ENCODE results near the gene MAD1L1.

MAD1L1 gene

DNA sequence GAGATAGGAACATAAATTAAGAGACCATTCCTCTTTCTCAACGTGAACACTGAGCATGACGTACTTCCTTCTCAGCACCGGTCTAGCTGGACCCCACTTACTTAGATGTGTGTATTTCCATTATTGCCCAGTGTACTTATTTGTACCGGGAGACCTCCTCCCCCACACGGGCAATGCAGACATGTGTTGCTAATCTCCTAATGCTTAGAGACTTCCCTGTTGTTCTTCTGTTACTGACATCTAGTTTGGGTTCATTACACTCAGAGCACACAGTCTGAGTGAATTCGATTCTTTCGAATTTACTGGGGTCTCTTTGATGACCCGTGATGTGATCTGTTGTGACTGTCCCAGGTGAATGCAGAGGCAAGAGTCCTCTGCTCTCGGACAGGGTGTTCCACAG lies 260.0 kb downstream of the MAD1L1 start (continued):
- TF ChIP-seq, protein P1, sequence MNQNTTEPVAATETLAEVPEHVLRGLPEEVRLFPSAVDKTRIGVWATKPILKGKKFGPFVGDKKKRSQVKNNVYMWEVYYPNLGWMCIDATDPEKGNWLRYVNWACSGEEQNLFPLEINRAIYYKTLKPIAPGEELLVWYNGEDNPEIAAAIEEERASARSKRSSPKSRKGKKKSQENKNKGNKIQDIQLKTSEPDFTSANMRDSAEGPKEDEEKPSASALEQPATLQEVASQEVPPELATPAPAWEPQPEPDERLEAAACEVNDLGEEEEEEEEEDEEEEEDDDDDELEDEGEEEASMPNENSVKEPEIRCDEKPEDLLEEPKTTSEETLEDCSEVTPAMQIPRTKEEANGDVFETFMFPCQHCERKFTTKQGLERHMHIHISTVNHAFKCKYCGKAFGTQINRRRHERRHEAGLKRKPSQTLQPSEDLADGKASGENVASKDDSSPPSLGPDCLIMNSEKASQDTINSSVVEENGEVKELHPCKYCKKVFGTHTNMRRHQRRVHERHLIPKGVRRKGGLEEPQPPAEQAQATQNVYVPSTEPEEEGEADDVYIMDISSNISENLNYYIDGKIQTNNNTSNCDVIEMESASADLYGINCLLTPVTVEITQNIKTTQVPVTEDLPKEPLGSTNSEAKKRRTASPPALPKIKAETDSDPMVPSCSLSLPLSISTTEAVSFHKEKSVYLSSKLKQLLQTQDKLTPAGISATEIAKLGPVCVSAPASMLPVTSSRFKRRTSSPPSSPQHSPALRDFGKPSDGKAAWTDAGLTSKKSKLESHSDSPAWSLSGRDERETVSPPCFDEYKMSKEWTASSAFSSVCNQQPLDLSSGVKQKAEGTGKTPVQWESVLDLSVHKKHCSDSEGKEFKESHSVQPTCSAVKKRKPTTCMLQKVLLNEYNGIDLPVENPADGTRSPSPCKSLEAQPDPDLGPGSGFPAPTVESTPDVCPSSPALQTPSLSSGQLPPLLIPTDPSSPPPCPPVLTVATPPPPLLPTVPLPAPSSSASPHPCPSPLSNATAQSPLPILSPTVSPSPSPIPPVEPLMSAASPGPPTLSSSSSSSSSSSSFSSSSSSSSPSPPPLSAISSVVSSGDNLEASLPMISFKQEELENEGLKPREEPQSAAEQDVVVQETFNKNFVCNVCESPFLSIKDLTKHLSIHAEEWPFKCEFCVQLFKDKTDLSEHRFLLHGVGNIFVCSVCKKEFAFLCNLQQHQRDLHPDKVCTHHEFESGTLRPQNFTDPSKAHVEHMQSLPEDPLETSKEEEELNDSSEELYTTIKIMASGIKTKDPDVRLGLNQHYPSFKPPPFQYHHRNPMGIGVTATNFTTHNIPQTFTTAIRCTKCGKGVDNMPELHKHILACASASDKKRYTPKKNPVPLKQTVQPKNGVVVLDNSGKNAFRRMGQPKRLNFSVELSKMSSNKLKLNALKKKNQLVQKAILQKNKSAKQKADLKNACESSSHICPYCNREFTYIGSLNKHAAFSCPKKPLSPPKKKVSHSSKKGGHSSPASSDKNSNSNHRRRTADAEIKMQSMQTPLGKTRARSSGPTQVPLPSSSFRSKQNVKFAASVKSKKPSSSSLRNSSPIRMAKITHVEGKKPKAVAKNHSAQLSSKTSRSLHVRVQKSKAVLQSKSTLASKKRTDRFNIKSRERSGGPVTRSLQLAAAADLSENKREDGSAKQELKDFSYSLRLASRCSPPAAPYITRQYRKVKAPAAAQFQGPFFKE (tag by site-specific recombination; IDR thresholded peaks at IDR 0.05; ENCODE audit: borderline replicate concordance) = no peak
- TF ChIP-seq WT1 (tag by site-specific recombination; IDR thresholded peaks at IDR 0.05) = no peak
- no peak for TF ChIP-seq ZNF274 (IDR thresholded peaks at IDR 0.05; ENCODE audit: low read length)
- TF ChIP-seq ZNF274 (tag by site-specific recombination; IDR thresholded peaks at IDR 0.05; ENCODE audit: borderline replicate concordance) = no peak
- TF ChIP-seq GLIS1 (tag by site-specific recombination; IDR thresholded peaks at IDR 0.05) = no peak

DNA sequence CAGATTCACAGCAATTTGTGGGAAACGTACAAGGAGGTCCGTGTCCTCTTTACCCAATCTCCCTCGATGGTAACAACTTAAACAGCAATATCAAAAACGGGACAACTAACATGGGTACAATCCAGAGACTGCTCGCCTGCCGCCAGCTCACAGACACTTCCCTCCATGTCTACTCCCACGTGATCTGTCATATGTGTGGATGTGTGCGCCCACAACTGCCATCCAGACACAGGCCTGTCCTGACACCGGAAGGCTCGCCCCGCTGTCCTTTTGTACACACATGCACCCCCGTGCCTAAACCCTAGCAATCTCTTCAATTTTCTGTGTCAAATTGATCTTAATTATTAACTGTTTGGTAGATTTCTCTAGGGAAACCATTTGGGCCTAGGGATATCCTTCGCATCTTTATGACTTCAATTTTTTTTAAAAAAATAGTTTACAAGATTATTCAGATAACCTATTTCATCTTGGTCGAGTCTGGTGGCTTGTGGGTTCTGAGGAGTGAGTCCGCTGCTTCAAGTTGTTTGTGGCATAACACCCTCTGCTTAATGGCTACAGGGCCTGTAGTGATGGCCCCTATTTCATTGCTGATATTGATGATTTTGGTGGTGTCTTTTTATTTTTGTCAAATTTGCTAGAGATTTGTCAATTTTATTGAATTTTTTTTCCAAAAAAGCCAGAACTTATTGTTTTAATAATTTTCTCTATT lies 260.6 kb downstream of the MAD1L1 start:
- no peaks in the 10 kb centered on the region for H3K4me1 ChIP-seq (ENCODE audit: control insufficient read depth, insufficient read depth, low read length)
- no peak for TF ChIP-seq WT1 (tag by site-specific recombination; IDR thresholded peaks at IDR 0.05)
- no peak for TF ChIP-seq ZNF510 (tag by site-specific recombination; IDR thresholded peaks at IDR 0.05; ENCODE audit: insufficient replicate concordance)
- TF ChIP-seq ZNF521 (tag by site-specific recombination; IDR thresholded peaks at IDR 0.05) = no peak
- TF ChIP-seq, protein P2, sequence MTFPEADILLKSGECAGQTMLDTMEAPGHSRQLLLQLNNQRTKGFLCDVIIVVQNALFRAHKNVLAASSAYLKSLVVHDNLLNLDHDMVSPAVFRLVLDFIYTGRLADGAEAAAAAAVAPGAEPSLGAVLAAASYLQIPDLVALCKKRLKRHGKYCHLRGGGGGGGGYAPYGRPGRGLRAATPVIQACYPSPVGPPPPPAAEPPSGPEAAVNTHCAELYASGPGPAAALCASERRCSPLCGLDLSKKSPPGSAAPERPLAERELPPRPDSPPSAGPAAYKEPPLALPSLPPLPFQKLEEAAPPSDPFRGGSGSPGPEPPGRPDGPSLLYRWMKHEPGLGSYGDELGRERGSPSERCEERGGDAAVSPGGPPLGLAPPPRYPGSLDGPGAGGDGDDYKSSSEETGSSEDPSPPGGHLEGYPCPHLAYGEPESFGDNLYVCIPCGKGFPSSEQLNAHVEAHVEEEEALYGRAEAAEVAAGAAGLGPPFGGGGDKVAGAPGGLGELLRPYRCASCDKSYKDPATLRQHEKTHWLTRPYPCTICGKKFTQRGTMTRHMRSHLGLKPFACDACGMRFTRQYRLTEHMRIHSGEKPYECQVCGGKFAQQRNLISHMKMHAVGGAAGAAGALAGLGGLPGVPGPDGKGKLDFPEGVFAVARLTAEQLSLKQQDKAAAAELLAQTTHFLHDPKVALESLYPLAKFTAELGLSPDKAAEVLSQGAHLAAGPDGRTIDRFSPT (tag by site-specific recombination; IDR thresholded peaks at IDR 0.05) = no peak
- TF ChIP-seq, protein P3, sequence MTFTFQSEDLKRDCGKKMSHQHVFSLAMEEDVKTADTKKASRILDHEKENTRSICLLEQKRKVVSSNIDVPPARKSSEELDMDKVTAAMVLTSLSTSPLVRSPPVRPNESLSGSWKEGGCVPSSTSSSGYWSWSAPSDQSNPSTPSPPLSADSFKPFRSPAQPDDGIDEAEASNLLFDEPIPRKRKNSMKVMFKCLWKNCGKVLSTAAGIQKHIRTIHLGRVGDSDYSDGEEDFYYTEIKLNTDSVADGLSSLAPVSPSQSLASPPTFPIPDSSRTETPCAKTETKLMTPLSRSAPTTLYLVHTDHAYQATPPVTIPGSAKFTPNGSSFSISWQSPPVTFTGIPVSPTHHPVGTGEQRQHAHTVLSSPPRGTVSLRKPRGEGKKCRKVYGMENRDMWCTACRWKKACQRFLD (tag by site-specific recombination; IDR thresholded peaks at IDR 0.05) = no peak
- TF ChIP-seq YY2 (tag by site-specific recombination; IDR thresholded peaks at IDR 0.05) = no peak
- TF ChIP-seq, protein P4, sequence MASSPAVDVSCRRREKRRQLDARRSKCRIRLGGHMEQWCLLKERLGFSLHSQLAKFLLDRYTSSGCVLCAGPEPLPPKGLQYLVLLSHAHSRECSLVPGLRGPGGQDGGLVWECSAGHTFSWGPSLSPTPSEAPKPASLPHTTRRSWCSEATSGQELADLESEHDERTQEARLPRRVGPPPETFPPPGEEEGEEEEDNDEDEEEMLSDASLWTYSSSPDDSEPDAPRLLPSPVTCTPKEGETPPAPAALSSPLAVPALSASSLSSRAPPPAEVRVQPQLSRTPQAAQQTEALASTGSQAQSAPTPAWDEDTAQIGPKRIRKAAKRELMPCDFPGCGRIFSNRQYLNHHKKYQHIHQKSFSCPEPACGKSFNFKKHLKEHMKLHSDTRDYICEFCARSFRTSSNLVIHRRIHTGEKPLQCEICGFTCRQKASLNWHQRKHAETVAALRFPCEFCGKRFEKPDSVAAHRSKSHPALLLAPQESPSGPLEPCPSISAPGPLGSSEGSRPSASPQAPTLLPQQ (tag by site-specific recombination; IDR thresholded peaks at IDR 0.05) = no peak
- TF ChIP-seq ZNF426 (tag by site-specific recombination; IDR thresholded peaks at IDR 0.05) = no peak
- no peak for TF ChIP-seq ZFP37 (tag by site-specific recombination; IDR thresholded peaks at IDR 0.05)
- TF ChIP-seq GLI4 (tag by site-specific recombination; IDR thresholded peaks at IDR 0.05) = no peak
- no peak for TF ChIP-seq RBAK (tag by site-specific recombination; IDR thresholded peaks at IDR 0.05)
- TF ChIP-seq, protein P5, sequence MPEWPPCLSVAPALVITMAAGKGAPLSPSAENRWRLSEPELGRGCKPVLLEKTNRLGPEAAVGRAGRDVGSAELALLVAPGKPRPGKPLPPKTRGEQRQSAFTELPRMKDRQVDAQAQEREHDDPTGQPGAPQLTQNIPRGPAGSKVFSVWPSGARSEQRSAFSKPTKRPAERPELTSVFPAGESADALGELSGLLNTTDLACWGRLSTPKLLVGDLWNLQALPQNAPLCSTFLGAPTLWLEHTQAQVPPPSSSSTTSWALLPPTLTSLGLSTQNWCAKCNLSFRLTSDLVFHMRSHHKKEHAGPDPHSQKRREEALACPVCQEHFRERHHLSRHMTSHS (tag by site-specific recombination; IDR thresholded peaks at IDR 0.05) = no peak
- TF ChIP-seq, protein P6, sequence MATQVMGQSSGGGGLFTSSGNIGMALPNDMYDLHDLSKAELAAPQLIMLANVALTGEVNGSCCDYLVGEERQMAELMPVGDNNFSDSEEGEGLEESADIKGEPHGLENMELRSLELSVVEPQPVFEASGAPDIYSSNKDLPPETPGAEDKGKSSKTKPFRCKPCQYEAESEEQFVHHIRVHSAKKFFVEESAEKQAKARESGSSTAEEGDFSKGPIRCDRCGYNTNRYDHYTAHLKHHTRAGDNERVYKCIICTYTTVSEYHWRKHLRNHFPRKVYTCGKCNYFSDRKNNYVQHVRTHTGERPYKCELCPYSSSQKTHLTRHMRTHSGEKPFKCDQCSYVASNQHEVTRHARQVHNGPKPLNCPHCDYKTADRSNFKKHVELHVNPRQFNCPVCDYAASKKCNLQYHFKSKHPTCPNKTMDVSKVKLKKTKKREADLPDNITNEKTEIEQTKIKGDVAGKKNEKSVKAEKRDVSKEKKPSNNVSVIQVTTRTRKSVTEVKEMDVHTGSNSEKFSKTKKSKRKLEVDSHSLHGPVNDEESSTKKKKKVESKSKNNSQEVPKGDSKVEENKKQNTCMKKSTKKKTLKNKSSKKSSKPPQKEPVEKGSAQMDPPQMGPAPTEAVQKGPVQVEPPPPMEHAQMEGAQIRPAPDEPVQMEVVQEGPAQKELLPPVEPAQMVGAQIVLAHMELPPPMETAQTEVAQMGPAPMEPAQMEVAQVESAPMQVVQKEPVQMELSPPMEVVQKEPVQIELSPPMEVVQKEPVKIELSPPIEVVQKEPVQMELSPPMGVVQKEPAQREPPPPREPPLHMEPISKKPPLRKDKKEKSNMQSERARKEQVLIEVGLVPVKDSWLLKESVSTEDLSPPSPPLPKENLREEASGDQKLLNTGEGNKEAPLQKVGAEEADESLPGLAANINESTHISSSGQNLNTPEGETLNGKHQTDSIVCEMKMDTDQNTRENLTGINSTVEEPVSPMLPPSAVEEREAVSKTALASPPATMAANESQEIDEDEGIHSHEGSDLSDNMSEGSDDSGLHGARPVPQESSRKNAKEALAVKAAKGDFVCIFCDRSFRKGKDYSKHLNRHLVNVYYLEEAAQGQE (tag by site-specific recombination; IDR thresholded peaks at IDR 0.05) = no peak
- TF ChIP-seq ZNF660 (tag by site-specific recombination; IDR thresholded peaks at IDR 0.05) = no peak
- TF ChIP-seq ZIC2 (tag by site-specific recombination; IDR thresholded peaks at IDR 0.05) = no peak
- no peak for TF ChIP-seq ZNF501 (tag by site-specific recombination; IDR thresholded peaks at IDR 0.05)
- TF ChIP-seq ZNF658 (tag by site-specific recombination; IDR thresholded peaks at IDR 0.05) = no peak
- H3K36me3 ChIP-seq (ENCODE audit: control insufficient read depth in 2 of 2, insufficient read depth in 1 of 2, low read length in 2 of 2) = peaks cover 0 to 14% of the 10 kb centered on the region in 2 experiments; a peak in 1 of 3 replicates
- H3K27ac ChIP-seq (ENCODE audit: extremely low read depth, low read depth, low read length) = no peak overlapping the region
- CTCF ChIA-PET = interaction anchor here (0.6 kb wide), 1 partner anchor 393 kb away, joined by 4 read pairs; no protein-coding TSS in a partner anchor
- H3K4me3 ChIP-seq (ENCODE audit: low read depth, low read length) = no peak overlapping the region
- H3K9me3 ChIP-seq (ENCODE audit: control insufficient read depth, insufficient read depth, low read depth, low read length) = no peaks in the 10 kb centered on the region
- POLR2A ChIA-PET = no interaction called here

Data from HEK293 (cell line).